GM18508 (cell line): ENCODE data around the gene HDAC8.
"Not testable (repeated sequence)": the region's sequence is repeated elsewhere in the genome, so short reads cannot be mapped to it uniquely, and the experiment has no call there.

Experiments
- ATAC-seq: cut with Tn5 transposase; IDR thresholded peaks from one replicate; pipeline ENCODE4 v1.9.1; 2021; ENCODE audit warnings: moderate number of reproducible peaks; ENCODE audit not compliant: insufficient read depth, unreplicated experiment

The HDAC8 gene

DNA sequence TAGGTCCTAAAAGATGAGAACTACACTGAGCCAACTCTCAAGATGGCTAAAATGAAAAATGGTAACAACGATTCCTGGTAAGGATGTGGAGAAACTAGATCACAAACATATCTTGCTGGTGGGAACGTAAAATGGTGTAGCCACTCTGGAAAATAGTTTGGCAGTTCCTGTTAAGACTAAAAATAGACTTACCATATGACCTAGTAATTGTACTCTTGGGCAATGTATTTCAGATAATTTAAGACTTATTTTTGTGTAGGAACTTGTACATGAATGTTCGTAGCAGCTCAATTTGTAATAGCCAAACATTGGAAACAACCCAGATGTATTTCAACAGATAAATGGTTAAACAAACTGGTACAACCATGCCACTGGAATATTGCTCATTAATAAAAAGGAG, 106.2 kb downstream of the HDAC8 start:
- no peak for ATAC-seq

DNA sequence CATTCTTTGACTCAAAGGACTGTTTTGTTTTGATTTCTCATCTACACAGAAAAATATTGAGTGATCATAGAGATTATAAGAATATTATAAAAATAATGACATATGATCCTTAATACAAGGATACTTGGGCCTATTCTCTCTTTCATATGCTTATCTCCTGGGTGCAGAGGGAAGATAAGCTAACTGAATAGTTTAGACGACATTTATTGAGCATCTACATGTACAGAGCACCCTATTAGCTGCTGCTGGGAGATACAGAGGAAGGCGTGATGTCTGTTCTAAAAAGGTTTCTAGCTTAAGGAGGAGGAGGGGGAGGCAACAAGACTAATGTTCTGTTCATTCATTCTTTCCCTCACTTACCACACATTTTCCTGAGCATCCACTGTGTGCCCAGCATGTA, 106.8 kb downstream of the HDAC8 start:
- ATAC-seq, result no peak

DNA sequence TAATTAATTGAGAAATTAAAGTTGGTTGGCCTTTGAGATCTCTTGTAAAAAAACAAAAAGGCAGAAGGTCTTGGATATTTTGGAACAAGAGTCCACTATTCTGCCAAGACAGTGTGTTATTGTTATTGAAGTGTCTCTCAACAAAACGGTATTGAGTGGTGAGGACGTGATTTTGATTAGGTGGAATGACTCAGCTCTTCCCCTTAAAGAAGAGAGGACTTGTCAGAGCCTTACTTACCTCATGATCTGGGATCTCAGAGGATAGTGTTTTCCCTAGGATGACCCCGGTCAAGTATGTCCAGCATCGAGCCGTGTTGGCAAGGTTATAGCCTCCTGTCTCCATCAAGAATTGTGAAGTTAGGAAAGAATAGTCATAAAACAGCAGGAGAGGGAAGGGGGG, 110.9 kb downstream of the HDAC8 start:
- ATAC-seq, result no peak

DNA sequence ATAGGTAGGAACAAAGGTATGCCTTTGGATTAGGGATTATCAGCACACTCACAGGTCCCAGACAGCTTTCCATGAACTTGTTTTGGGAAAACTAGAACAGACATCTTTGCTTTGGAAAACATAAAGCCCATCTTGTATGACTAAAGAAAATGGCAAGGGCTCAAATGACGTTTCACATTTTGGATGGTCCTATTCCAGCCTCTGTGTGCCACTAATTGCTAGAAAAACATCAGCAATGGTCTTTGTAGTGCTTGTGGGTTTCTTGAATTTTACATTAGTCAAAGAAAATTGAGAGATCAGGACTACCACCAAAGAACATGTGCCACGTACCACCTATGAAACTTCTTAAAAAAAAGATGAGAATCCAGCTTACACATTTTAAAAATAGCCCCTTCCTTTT, 111.4 kb downstream of the HDAC8 start:
- no peak for ATAC-seq

DNA sequence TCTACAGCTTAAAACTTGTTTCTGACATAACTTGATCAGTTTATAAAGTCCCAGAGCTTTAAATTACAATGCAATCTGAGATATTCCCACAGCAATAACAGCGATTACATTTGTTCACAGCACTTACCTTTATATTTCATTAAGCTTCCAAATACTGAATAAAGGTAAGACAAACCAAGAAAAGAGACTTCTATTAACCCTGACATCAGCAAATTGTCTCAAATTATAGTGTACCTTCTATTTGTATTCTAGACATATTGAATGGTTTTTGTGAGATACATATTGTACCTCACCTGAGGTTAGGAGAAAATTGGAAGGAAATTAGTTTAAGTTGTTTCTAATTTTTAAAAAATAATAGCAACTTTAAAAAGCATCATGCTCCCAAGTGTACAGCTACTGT, 111.9 kb downstream of the HDAC8 start:
- ATAC-seq, result no peak

DNA sequence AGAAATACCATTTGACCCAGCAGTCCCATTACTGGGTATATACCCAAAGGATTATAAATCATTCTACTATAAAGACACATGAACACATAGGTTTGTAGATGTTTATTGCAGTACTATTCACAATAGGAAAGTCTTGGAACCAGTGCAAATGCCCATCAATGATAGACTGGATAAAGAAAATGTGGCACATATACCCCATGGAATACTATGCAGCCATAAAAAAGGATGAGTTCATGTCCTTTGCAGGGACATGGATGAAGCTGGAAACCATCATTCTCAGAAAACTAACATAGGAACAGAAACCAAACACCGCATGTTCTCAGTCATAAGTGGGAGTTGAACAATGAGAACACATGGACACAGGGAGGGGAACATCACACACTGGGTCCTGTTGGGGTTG, 123.6 kb downstream of the HDAC8 start:
- ATAC-seq, result not testable (repeated sequence)

DNA sequence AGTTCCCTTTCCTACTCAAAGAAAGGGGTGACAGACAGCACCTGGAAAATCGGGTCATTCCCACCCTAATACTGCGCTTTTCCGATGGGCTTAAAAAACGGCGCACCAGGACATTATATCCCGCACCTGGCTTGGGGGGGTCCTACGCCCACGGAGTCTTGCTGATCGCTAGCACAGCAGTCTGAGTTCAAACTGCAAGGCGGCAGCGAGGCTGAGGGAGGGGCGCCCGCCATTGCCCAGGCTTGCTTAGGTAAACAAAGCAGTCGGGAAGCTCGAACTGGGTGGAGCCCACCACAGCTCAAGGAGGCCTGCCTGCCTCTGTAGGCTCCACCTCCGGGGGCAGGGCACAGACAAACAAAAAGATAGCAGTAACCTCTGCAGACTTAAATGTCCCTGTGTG, 131.9 kb downstream of the HDAC8 start:
- not testable (repeated sequence) for ATAC-seq

DNA sequence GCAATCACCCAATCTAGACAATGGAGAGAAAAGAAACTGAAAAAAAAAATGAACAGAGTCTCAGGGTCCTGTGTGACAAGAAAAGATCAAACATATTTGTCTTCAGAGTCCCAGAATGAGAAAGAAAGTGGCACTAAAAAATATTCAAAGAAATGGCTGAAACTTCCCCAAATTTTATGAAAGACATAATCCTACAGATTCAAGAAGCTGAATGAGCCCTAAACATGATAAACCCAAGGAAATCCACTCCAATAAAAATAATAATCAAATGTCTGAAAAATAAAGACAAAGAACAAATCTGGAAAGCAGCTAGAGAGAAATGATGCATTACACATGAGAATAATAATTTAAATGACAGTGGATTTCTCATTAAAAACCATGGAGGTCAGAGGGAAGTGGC, 136.6 kb downstream of the HDAC8 start:
- no peak for ATAC-seq

DNA sequence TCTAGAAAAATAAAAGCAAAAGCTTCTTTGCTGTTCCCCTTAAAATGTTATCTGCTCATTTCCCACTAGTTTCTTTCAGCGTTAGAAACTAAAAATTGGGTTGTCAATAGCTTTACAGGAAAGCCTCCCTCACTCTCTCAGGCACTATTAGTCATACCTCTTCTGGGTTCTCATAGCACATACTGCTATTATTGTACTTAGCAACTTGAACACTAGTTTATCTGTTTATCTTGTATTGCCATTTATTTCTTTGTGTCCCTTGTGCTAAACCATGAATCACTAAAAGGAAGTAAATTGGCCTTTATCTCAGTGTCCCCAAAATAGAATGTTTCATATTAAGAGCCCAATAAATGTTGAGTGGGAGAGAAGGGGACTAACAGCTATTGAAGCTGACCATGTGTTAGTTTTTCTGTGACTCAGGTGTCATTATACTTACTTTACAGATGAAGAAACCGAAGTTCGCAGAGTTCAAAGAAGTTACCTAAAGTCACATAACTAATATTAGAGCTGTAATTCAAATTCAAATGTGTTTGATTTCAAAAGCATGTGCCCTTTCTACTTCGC, 142.2 kb downstream of the HDAC8 start:
- no peak for ATAC-seq

DNA sequence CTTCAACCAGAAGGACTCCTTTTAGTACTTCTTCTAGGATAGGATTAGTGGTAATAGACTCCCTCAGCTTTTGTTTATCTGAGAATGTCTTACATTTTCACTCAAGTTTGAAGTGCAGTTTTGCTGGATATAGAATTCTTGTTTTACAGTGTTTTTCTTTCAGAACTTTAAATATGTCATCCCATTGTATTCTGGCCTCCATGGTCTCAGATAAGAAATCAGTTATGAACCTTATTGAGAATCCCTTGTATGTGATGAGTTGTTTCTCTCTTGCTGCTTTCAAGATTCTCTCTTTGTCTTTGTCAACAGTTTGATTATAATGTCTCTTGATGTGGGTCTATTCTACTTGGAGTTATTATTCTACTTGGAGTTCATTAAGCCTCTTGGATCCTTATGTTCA, 150.8 kb downstream of the HDAC8 start:
- no peak for ATAC-seq

DNA sequence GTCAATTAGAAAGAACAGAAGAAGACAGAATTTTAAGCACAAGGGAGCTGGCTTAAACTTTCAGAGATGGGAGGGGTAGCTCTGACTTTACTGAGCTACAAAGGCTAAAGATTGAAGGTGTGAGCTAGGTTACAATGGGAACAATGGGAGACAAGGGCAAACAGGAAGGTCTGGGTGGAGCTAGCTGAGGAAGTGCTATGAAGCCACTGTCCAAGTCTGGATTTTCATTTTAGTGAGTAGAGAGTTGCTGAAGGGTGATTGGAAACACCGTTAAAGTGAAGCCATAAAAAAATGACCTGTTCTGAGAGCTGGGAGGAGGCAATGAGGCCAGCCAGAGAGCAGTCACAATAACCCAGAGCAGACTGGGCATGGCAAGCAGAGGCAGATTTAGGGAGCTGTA, 162.7 kb downstream of the HDAC8 start:
- no peak for ATAC-seq

DNA sequence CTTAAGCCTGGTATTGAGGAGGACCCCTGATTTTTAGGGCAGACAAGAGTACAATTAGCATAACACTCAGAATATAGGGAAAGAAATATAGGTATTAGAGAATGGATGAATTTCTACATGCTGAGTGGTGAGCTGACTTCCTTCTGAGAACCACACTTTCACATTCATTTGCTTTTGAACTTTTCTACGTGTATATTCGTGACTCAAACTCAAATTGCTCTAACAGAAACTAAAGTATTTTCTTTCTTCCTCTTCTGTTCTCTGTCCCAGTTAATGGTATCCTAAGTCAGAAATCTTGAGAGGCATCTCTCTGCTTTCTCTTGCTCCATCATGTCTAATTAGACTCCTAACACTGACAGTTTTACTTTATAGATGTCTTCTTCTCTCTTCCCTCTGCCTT, 163.8 kb downstream of the HDAC8 start:
- ATAC-seq, result no peak

DNA sequence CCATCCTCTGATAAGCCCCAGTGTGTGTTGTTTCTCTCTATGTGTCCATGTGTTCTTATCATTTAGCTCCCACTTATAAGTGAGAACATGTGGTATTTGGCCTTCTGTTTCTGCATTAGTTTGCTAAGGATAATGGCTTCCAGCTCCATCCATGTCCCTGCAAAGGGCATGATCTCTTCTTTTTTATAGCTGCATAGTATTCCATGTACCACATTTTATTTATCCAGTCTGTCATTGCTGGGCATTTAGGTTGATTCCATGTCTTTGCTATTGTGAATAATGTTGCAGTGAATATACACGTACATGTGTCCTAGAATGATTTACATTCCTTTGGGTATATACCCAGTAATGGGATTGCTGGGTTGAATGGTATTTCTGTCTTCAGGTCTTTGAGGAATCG, 167.5 kb downstream of the HDAC8 start:
- ATAC-seq, result not testable (repeated sequence)

DNA sequence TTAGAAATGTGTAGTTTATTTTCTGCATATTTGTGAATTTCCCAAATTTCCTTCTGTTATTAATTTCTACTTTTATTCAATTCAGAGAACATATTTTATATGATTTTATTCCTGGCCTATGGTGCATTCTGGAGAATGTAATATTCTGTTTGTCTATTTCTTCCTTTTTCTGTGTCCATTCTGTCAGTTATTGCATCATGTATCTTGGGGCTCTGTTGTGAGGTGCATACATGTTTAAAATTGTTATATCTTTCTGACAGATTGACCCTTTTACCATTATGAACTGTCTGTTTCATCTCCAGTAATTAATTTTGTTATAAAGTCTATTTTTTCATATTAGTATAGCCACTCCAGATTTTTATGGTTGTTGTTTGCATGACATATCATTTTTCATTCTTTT, 170.0 kb downstream of the HDAC8 start:
- ATAC-seq, result no peak

DNA sequence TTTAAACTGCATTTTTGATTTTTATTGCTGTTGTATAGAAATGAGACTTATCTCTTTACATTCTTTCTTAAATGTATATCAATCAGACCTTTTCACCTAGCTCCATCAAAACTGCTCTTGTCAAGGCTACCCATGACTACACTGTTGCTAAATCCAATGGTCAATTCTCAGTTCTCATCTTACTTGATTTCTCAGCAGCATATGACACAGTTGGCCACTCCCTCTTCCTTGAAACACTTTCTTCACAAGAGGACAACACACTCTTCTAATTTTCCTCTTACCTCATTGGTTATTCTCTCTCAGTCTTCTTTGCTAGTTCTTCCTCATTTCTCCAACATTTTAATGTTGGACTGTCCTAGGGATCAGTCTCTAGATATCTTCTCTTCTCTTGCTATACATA, 172.8 kb downstream of the HDAC8 start:
- ATAC-seq, result no peak

DNA sequence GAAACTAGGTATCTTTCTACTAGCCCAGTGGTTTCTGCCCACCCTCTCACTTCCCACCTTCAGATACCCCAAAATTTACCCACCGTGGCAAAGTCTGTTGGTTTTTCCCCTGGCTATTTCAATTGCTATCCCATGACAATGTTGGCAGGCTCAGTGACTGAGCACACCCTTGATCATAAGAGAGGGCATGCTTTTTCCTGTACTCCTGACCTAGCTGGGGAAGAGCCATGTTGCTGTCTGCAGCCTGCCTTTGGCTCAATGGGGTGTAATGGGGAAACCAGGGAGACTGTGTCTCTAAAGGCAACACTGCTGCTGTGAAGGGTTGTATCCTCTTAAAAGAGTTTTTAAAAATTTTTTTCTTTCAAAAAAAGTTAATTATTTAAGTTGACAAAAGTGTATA, 176.5 kb downstream of the HDAC8 start:
- ATAC-seq, result no peak

DNA sequence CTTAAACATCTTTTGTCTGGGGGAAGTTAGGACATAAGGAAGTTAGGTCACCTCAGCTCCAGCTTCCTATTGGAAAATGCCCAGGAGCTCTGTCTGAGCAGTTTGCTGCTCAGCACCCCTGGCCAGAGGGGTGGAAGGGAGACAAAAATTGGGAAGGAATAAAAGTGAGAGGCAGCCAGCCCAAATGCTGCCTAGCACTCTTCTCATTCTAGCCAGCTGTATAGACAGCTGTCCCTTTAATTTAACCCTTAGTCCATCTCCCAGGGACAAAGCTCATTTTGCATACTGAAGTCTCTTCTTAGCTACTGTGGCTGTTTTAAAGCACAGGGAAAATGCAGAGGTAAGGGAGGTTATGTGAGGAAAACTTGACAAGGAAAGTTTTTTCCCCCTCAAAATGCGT, 177.4 kb downstream of the HDAC8 start:
- no peak for ATAC-seq

DNA sequence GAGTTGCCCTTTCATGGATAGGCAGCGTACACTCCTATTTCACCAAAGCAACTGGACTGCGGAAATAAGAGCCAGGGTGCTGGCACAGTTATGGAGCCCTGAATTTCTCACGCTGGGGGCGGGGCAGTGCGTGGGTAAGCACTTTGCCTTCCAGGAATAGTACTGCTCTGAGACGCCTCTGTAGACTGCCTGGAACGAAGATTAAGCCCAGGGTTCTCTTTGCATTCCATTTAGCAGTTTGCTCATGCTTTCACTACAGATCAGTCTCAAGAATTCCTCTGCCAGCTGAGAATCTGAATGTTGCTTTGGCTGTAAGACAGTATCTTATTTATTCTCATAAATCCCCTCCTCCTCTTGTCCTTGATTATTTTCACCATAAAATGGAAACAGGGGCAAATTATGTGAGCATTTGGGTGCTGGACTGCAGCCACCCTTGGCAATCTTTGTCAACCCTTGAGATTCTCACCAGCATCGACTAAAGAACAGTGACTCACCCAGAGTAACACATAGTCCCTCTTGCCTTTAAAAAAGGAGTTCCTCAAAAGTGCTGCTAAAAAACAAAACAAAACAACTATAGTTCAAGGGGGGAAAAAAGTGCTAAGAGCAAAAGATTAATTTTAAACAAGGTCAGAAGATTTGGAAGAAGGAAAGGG, 178.0 kb downstream of the HDAC8 start:
- ATAC-seq, result no peak

DNA sequence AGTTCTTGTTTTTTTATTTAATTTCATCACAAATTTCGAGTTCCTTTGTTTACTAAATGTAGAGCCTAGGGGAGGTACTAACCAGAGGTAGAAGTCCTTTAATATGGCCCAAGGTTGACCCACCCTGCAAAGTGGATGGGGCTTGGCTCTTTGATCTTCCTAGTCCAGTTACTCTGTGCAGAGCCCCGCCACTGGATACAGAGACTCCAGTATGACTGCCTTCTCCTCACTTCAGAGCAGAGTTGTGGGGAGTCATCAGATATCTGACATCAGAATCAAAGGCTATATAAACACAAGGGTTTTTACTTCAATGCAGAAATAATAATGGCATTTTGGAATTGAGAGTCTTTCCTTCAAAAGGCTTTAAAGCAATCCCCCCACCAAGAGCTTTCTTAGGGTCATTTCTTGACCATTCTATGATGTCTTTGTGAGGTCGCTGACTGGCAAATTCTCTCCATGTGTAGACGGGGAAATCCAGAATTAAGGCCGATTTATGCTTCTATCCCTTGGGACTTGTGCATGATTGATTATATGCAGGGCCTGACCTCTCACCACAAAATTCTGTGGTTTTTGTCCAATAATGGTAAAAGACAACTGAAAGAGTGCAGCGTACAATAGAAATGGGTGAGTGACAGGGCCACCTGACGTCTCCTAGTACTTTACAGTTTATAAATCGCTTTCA, 178.7 kb downstream of the HDAC8 start:
- ATAC-seq, result no peak

DNA sequence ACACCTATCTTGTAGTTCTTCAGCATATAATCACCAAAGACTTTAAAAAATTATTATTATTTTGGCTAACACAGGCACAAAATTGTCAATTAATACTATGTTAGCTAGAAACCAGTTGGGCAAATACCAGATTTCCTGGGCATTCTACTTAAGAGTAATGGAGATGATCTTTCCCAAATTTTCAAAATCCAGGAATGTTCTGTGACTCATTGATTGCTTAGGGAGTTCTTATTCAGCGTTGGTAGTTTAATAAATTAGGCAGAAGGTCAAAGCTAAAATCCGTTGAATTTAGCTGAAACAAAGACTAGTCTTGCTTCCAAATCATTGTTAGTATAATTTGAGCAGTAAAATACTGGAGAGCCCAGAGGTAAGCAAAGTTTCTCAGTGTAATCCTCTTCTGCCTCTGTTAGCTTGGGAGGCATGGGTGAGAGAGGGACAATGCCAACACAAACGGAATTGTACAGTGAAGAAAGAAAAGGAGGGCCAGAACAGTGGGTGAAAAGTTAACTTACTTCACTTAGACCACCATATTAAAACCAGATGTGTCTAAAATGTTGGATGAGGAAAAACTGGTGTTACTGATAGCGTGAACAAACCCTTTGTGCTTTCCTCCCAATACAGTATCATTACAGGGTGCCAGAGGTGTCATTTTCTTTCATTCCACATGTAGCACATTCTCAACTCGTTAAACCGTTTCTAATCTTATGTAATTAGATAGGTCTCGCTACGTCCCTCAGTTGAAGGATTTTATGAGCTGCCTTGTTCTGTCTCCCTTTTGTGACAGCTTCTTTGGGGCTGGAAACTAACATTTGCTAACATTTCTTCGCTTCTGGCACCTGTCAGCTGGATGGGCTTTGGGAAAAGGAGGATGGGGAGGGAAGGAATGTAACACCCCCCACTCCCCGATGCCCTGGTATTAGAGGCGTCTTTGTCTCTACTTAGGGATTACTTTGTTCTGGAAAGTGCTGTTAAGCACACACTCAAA, 179.5 kb downstream of the HDAC8 start:
- ATAC-seq, result no peak

DNA sequence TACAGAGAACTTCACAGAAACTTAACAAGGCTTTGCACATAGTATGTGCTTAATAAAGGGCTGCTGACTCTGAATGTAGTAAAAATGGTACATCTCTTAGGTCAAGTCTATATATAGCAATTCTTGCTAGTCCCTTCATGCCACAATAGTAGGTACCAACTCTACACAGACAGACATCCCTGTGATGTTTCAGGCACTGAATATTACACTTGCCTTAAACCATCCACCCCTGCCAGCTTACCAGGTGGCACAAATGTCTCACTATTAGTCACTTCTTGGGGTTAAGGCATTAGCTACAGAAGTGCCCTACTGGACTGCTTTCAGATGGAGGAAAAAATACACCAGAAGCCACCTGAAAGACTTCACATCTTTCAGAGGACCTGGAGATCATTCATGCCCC, 180.6 kb downstream of the HDAC8 start:
- ATAC-seq, result no peak
